IMR-90 (cell line): ENCODE measurements around the gene NFIA.

Source experiments
- CEBPB ChIP-seq: IDR thresholded peaks from 2 replicates; pipeline ENCODE4 v1.6.1; 2012; ENCODE audit warnings: low read depth, low read length, improper control_type of control experiment
- CTCF ChIP-seq: conservative IDR thresholded peaks from 2 replicates; pipeline ENCODE4 v1.5.1; 2012; ENCODE audit warnings: mild to moderate bottlenecking, low read depth, low read length, improper control_type of control experiment
- FOS ChIP-seq: fragments of 150-350 bp; IDR thresholded peaks from 2 replicates; pipeline ENCODE4 v1.6.1; 2016; ENCODE audit warnings: low read depth, low read length
- MAFK ChIP-seq: IDR thresholded peaks from 2 replicates; pipeline ENCODE4 v1.6.1; 2012; ENCODE audit warnings: low read depth, low read length, improper control_type of control experiment
- MXI1 ChIP-seq: IDR thresholded peaks from 2 replicates; pipeline ENCODE4 v1.6.1; 2012; ENCODE audit warnings: low read depth, mild to moderate bottlenecking, low read length, moderate library complexity, borderline replicate concordance
- POLR2A ChIP-seq: IDR thresholded peaks from 2 replicates; pipeline ENCODE4 v1.6.1; 2012; ENCODE audit warnings: mild to moderate bottlenecking, low read depth, low read length
- RAD21 ChIP-seq: IDR thresholded peaks from 2 replicates; pipeline ENCODE4 v1.6.1; 2012; ENCODE audit warnings: low read length, improper control_type of control experiment
- TF ChIP-seq, protein P1 (sequence below): fragments of 150-350 bp; IDR thresholded peaks from 2 replicates; pipeline ENCODE4 v1.6.1; 2016; ENCODE audit warnings: low read depth, mild to moderate bottlenecking, low read length, moderate library complexity, borderline replicate concordance

GRCh38 chr1:61301824-61302657 is 219.7 kb downstream of the NFIA start:
- TF ChIP-seq POLR2A = no peak
- TF ChIP-seq CTCF = no peak
- no peak for TF ChIP-seq FOS
- TF ChIP-seq RAD21 = no peak
- no peak for TF ChIP-seq MXI1
- peak; percentile 49; the same call in 1 of the 2 replicates for TF ChIP-seq CEBPB
- TF ChIP-seq, protein P1, sequence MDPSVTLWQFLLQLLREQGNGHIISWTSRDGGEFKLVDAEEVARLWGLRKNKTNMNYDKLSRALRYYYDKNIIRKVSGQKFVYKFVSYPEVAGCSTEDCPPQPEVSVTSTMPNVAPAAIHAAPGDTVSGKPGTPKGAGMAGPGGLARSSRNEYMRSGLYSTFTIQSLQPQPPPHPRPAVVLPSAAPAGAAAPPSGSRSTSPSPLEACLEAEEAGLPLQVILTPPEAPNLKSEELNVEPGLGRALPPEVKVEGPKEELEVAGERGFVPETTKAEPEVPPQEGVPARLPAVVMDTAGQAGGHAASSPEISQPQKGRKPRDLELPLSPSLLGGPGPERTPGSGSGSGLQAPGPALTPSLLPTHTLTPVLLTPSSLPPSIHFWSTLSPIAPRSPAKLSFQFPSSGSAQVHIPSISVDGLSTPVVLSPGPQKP = no peak
- TF ChIP-seq MAFK = no peak
